B cell (primary cell): ENCODE data around the gene PAIP2. TPM values are rescaled to one million over a fixed set of nuclear protein-coding genes. Genes with fewer than 3 reads are reported as not detected.

Experiments
- ATAC-seq: fragments of 200-7000 bp; cut with Tn5 transposase; one replicate; pipeline ENCODE4 v1.10.0; 2021; ENCODE audit warnings: low read depth, mild to moderate bottlenecking, moderate number of reproducible peaks, moderate library complexity
- CTCF ChIA-PET: fragments of 350-600 bp; sonication (Branson Sonifier 250); formaldehyde crosslinking; loops from one replicate; lab custom pipeline; 2021; ENCODE audit warnings: antibody characterized with exemption, inconsistent platforms; lab: Charles Lee
- POLR2A ChIA-PET: fragments of 350-600 bp; sonication (Branson Sonifier 250); formaldehyde crosslinking; loops from one replicate; lab custom pipeline; 2021; ENCODE audit warnings: antibody characterized with exemption; lab: Charles Lee
- DNase-seq: peaks from one replicate; pipeline ENCODE4 v3.0.0; 2013
- H2AFZ ChIP-seq: 2 replicates; pipeline ENCODE4 v1.6.1; 2012; ENCODE audit warnings: mild to moderate bottlenecking, low read depth, low read length; ENCODE audit not compliant: insufficient read depth, poor library complexity, severe bottlenecking
- H3K27ac ChIP-seq, 2 donors: 1 replicate in 1 of 2; 2 replicates in 1 of 2; pipeline ENCODE4 v1.5.1; 2012 to 2013; ENCODE audit warnings: low read length in 2 of 2, mild to moderate bottlenecking in 2 of 2, moderate library complexity in 1 of 2
- H3K27me3 ChIP-seq, 4 experiments: fragments of 200-600 bp in 1 of 4; sonication (generic) in 1 of 4; replicated peaks in 1 of 4; 1 replicate in 2 of 4; 2 replicates in 2 of 4; pipeline versions ENCODE4 v1.6.1 to v1.7.0; 2013 to 2016; ENCODE audit warnings: low read length in 3 of 4, mild to moderate bottlenecking in 2 of 4, mixed read lengths in 1 of 4, moderate library complexity in 1 of 4; ENCODE audit not compliant: insufficient read depth in 4 of 4, control insufficient read depth in 3 of 4; ENCODE audit errors: control extremely low read depth in 1 of 4
- H3K36me3 ChIP-seq, 2 experiments: replicated peaks in 1 of 2; 1 replicate in 1 of 2; 2 replicates in 1 of 2; pipeline versions ENCODE4 v1.6.1 to v1.7.1; 2013; ENCODE audit warnings: low read length in 1 of 2; ENCODE audit not compliant: insufficient read depth in 2 of 2, control insufficient read depth in 1 of 2; ENCODE audit errors: control extremely low read depth in 1 of 2, extremely low read depth in 1 of 2
- H3K4me1 ChIP-seq, 2 donors: fragments of 200-600 bp in 1 of 2; sonication (generic) in 1 of 2; 1 replicate in 1 of 2; 2 replicates in 1 of 2; pipeline versions ENCODE4 v1.5.1 to v1.6.1; 2013 to 2017; ENCODE audit warnings: low read length in 2 of 2; ENCODE audit not compliant: control insufficient read depth in 2 of 2, insufficient read depth in 2 of 2
- H3K4me2 ChIP-seq: replicated peaks from 2 replicates; pipeline ENCODE3; 2012; ENCODE audit warnings: mild to moderate bottlenecking, low read depth, low read length; ENCODE audit not compliant: poor library complexity, severe bottlenecking
- H3K4me3 ChIP-seq, 5 experiments: fragments of 200-600 bp in 1 of 5; sonication (generic) in 1 of 5; 1 replicate in 3 of 5; 2 replicates in 2 of 5; pipeline versions ENCODE4 v1.5.1 to v1.7.0; 2011 to 2016; ENCODE audit warnings: low read length in 4 of 5, mild to moderate bottlenecking in 4 of 5, low read depth in 2 of 5, control low read depth in 1 of 5, moderate library complexity in 1 of 5; ENCODE audit not compliant: insufficient read depth in 1 of 5; ENCODE audit errors: control extremely low read depth in 1 of 5, extremely low read depth in 1 of 5
- H3K79me2 ChIP-seq: fragments of 200-600 bp; sonication (generic); one replicate; pipeline ENCODE4 v1.6.0; 2016; ENCODE audit warnings: low read length; ENCODE audit not compliant: control insufficient read depth, insufficient read depth
- H3K9ac ChIP-seq: fragments of 200-600 bp; sonication (generic); 2 replicates; pipeline ENCODE4 v1.6.1; 2017; ENCODE audit warnings: mild to moderate bottlenecking, low read length, moderate library complexity
- H3K9me3 ChIP-seq, 3 donors: one replicate each; pipeline versions ENCODE4 v1.6.1 to v1.7.1; 2013; ENCODE audit warnings: low read length in 2 of 3; ENCODE audit not compliant: control insufficient read depth in 2 of 3, insufficient read depth in 1 of 3; ENCODE audit errors: control extremely low read depth in 1 of 3
- H4K20me1 ChIP-seq: 2 replicates; pipeline ENCODE4 v1.6.0; 2012; ENCODE audit warnings: mild to moderate bottlenecking, low read length; ENCODE audit not compliant: insufficient read depth, control insufficient read depth, poor library complexity, severe bottlenecking
- H3K27ac Mint-ChIP-seq: one replicate; pipeline ENCODE4 v1.8.0; 2021; ENCODE audit warnings: mixed read lengths
- H3K27me3 Mint-ChIP-seq: one replicate; pipeline ENCODE4 v1.8.0; 2021; ENCODE audit warnings: mixed read lengths
- H3K4me1 Mint-ChIP-seq: one replicate; pipeline ENCODE4 v1.8.0; 2021; ENCODE audit warnings: mixed read lengths
- H3K4me3 Mint-ChIP-seq: one replicate; pipeline ENCODE4 v1.8.0; 2021; ENCODE audit warnings: mixed read lengths
- H3K9me3 Mint-ChIP-seq: one replicate; pipeline ENCODE4 v1.8.0; 2022; ENCODE audit warnings: mixed read lengths; ENCODE audit not compliant: insufficient read depth
- CTCF ChIP-seq: fragments of 200-600 bp; IDR thresholded peaks from one replicate; pipeline ENCODE4 v1.8.0; 2022; ENCODE audit warnings: antibody characterized with exemption, mild to moderate bottlenecking
- EZH2 ChIP-seq: IDR thresholded peaks from 2 replicates; pipeline ENCODE4 v1.6.1; 2012; ENCODE audit warnings: borderline replicate concordance, low read depth, mild to moderate bottlenecking, moderate library complexity, low read length; ENCODE audit not compliant: insufficient read depth, poor library complexity, severe bottlenecking
- WGBS: methylation state at CpG from one replicate; pipeline ENCODE4 v1.1.5; 2013; ENCODE audit warnings: missing lambda C conversion rate; ENCODE audit not compliant: insufficient coverage; 5-methylcytosine and 5-hydroxymethylcytosine counted together
- intact Hi-C: fragments of 100-400 bp; cut with micrococcal nuclease; formaldehyde crosslinking; loops from one replicate; pipeline ENCODE4 v1.10.0; 2022
- polyA plus RNA-seq: library from polyadenylated mRNA; depleted of rRNA; stranded (reverse); fragments of >200 nt; gene quantifications from 2 replicates; pipeline ENCODE4 v1.2.3, GENCODE V29; 2012
- total RNA-seq, 2 donors: library from RNA; stranded (reverse); fragments of 120-200 nt in 1 of 2; gene quantifications; 1 replicate in 1 of 2; 2 replicates in 1 of 2; pipeline versions ENCODE4 v1.2.3 to v1.2.4, GENCODE V29; 2013 to 2022

PAIP2 gene
- total and polyA plus RNA-seq, 2 donors (not counting 1 experiment from before 2014, with no cell fraction given): 38.5 to 121 TPM

GRCh38 chr5:139393497-139394122 lies 52.0 kb downstream of the PAIP2 start:
- DNase-seq (no peak), ATAC-seq (no peak)
- peaks cover 21% of the 10 kb centered on the region for H3K79me2 ChIP-seq
- peaks cover 39% of the 10 kb centered on the region for H3K4me1 Mint-ChIP-seq
- TF ChIP-seq EZH2 (no peak), CTCF (no peak)
- no peaks in the 10 kb centered on the region for H3K27me3 ChIP-seq
- POLR2A ChIA-PET: interaction anchor here (0.6 to 8.4 kb wide), 4 partner anchors 10 to 100 kb away, joined by 3 to 70 read pairs (median 4); partner anchors contain the start of genes MATR3, PAIP2 and SPATA24
- H3K4me3 Mint-ChIP-seq: peak overlapping the region; percentile 99
- H3K27ac Mint-ChIP-seq: peak overlapping the region; percentile 93
- peak overlapping the region; percentile 70 for H3K9ac ChIP-seq
- intact Hi-C loops: loop anchor here (1.0 to 5.0 kb wide), 4 partner anchors 11 to 816 kb away; partner anchors contain the start of genes DNAJC18, HSPA9 and SPATA24
- WGBS: 10% methylated on average over 49 of the region's 49 CpGs
- H3K4me2 ChIP-seq: peak overlapping the region; percentile 91
- H3K4me1 ChIP-seq: peaks cover 39 to 52% of the 10 kb centered on the region in 2 donors
- H3K9me3 Mint-ChIP-seq: no peaks in the 10 kb centered on the region
- CTCF ChIA-PET: interaction anchor here (1.0 to 2.7 kb wide), 8 partner anchors 10 to 568 kb away, joined by 3 to 16 read pairs (median 4); partner anchors contain the start of genes MATR3, PAIP2 and SPATA24
- H3K4me3 ChIP-seq: peak overlapping the region; percentile 69 to 90 (median 80)
- H3K27me3 Mint-ChIP-seq: no peaks in the 10 kb centered on the region
- peak overlapping the region; percentile 88 for H2AFZ ChIP-seq
- no peaks in the 10 kb centered on the region for H3K36me3 ChIP-seq
- peak overlapping the region in 1 of 2 donors; percentile 60 for H3K27ac ChIP-seq
- H3K9me3 ChIP-seq: peaks cover 0 to 4% (median 0%) of the 10 kb centered on the region in 3 donors
- peaks cover 7% of the 10 kb centered on the region for H4K20me1 ChIP-seq
